Erythroblast (primary cell): ENCODE data around the gene VSIG10L2.

ENCODE experiments used
- GATA1 ChIP-seq: IDR thresholded peaks from 2 replicates; pipeline ENCODE4 v1.6.1; 2011; ENCODE audit warnings: low read depth, mild to moderate bottlenecking, control low read depth, low read length, moderate library complexity
- POLR2A ChIP-seq: IDR thresholded peaks from 2 replicates; pipeline ENCODE4 v1.6.1; 2011; ENCODE audit warnings: mild to moderate bottlenecking, low read length

- TF ChIP-seq POLR2A (no peak), GATA1 (no peak)
Observed at GRCh38 chr11:125945797-125946520, at the start of gene VSIG10L2.
